H9 (cell line): ENCODE data around the gene S1PR3. TPM values are rescaled to one million over a fixed set of nuclear protein-coding genes. Genes with fewer than 3 reads are reported as not detected.

Source experiments
- DNase-seq: peaks from one replicate; pipeline ENCODE4 v3.0.0-alpha.2; 2017
- H2AFZ ChIP-seq: one replicate; pipeline ENCODE4 v1.6.1; 2013; ENCODE audit warnings: mild to moderate bottlenecking, low read length, control low read depth, moderate library complexity
- H2AK5ac ChIP-seq: 2 replicates; pipeline ENCODE4 v1.6.1; 2013; ENCODE audit warnings: low read length, control low read depth, mixed read lengths; ENCODE audit not compliant: insufficient read length
- H2BK120ac ChIP-seq: one replicate; pipeline ENCODE4 v1.6.1; 2013; ENCODE audit warnings: low read depth, mild to moderate bottlenecking, low read length, control low read depth, inconsistent platforms; ENCODE audit not compliant: poor library complexity, severe bottlenecking
- H2BK12ac ChIP-seq: 2 replicates; pipeline ENCODE4 v1.6.1; 2013; ENCODE audit warnings: low read length, control low read depth, mixed read lengths, low read depth; ENCODE audit not compliant: insufficient read length
- H2BK15ac ChIP-seq: 2 replicates; pipeline ENCODE4 v1.6.1; 2013; ENCODE audit warnings: low read depth, low read length, control low read depth
- H2BK20ac ChIP-seq: one replicate; pipeline ENCODE4 v1.6.1; 2013; ENCODE audit warnings: low read depth, mild to moderate bottlenecking, low read length, control low read depth, inconsistent platforms; ENCODE audit not compliant: poor library complexity, severe bottlenecking
- H2BK5ac ChIP-seq: 2 replicates; pipeline ENCODE4 v1.6.1; 2013; ENCODE audit warnings: low read length, control low read depth, mixed read lengths; ENCODE audit not compliant: insufficient read length
- H3K14ac ChIP-seq: 2 replicates; pipeline ENCODE4 v1.6.1; 2013; ENCODE audit warnings: low read length, control low read depth; ENCODE audit not compliant: insufficient read depth
- H3K18ac ChIP-seq: 2 replicates; pipeline ENCODE4 v1.6.1; 2013; ENCODE audit warnings: low read depth, mild to moderate bottlenecking, mixed read lengths, low read length, control low read depth; ENCODE audit not compliant: insufficient read length
- H3K23ac ChIP-seq: 2 replicates; pipeline ENCODE4 v1.6.1; 2013; ENCODE audit warnings: low read length, control low read depth, mixed read lengths, low read depth; ENCODE audit not compliant: insufficient read length
- H3K23me2 ChIP-seq: 2 replicates; pipeline ENCODE4 v1.6.1; 2013; ENCODE audit warnings: low read depth, mild to moderate bottlenecking, mixed read lengths, low read length, control low read depth; ENCODE audit not compliant: insufficient read length, poor library complexity, severe bottlenecking
- H3K27ac ChIP-seq: 2 replicates; pipeline ENCODE4 v1.5.1; 2013; ENCODE audit warnings: low read length, control low read depth, mixed read lengths, low read depth; ENCODE audit not compliant: insufficient read length
- H3K27me3 ChIP-seq: 2 replicates; pipeline ENCODE4 v1.6.1; 2013; ENCODE audit warnings: low read length, control low read depth, inconsistent platforms; ENCODE audit not compliant: insufficient read depth
- H3K4ac ChIP-seq: 2 replicates; pipeline ENCODE4 v1.6.1; 2013; ENCODE audit warnings: low read depth, mild to moderate bottlenecking, control low read depth, inconsistent platforms, low read length, moderate library complexity
- H3K4me1 ChIP-seq: 2 replicates; pipeline ENCODE4 v1.6.1; 2013; ENCODE audit warnings: low read length, control low read depth, inconsistent platforms; ENCODE audit not compliant: insufficient read depth
- H3K4me2 ChIP-seq: 2 replicates; pipeline ENCODE4 v1.6.1; 2013; ENCODE audit warnings: low read length, control low read depth, mixed read lengths; ENCODE audit not compliant: insufficient read length, insufficient read depth
- H3K56ac ChIP-seq: 2 replicates; pipeline ENCODE4 v1.6.1; 2013; ENCODE audit warnings: low read depth, mild to moderate bottlenecking, mixed read lengths, low read length, control low read depth; ENCODE audit not compliant: insufficient read length
- H3K79me1 ChIP-seq: 2 replicates; pipeline ENCODE4 v1.6.1; 2013; ENCODE audit warnings: low read depth, mild to moderate bottlenecking, moderate library complexity, low read length, control low read depth, inconsistent platforms; ENCODE audit not compliant: insufficient read depth, poor library complexity, severe bottlenecking
- H3K79me2 ChIP-seq: 2 replicates; pipeline ENCODE4 v1.6.1; 2013; ENCODE audit warnings: low read length, control low read depth, inconsistent platforms; ENCODE audit not compliant: insufficient read depth
- H3K9ac ChIP-seq: 2 replicates; pipeline ENCODE4 v1.6.1; 2013; ENCODE audit warnings: low read length, control low read depth, mixed read lengths; ENCODE audit not compliant: insufficient read length; ENCODE audit errors: extremely low read depth
- H3K9me3 ChIP-seq: one replicate; pipeline ENCODE4 v1.6.1; 2013; ENCODE audit warnings: low read depth, low read length, inconsistent platforms; ENCODE audit not compliant: control insufficient read depth
- H3T11ph ChIP-seq: one replicate; pipeline ENCODE4 v1.6.1; 2013; ENCODE audit warnings: mild to moderate bottlenecking, low read length, control low read depth, inconsistent platforms
- H4K20me1 ChIP-seq: one replicate; pipeline ENCODE4 v1.6.1; 2013; ENCODE audit not compliant: control insufficient read depth, insufficient read length, insufficient read depth
- H4K5ac ChIP-seq: 2 replicates; pipeline ENCODE4 v1.6.1; 2013; ENCODE audit warnings: low read depth, mild to moderate bottlenecking, mixed read lengths, low read length, control low read depth; ENCODE audit not compliant: insufficient read length
- H4K8ac ChIP-seq: replicated peaks from 2 replicates; pipeline ENCODE4 v1.6.1; 2013; ENCODE audit warnings: low read length, control low read depth, mixed read lengths, low read depth; ENCODE audit not compliant: insufficient read length
- H4K91ac ChIP-seq: 2 replicates; pipeline ENCODE4 v1.6.1; 2013; ENCODE audit warnings: low read depth, mild to moderate bottlenecking, moderate library complexity, mixed read lengths, low read length, control low read depth; ENCODE audit not compliant: insufficient read length
- H3K27ac Mint-ChIP-seq, 3 experiments: 2 replicates in 2 of 3; 3 replicates in 1 of 3; pipeline ENCODE4 v1.8.0; 2020 to 2021; ENCODE audit warnings: mixed read lengths in 3 of 3, mild to moderate bottlenecking in 1 of 3, moderate library complexity in 1 of 3
- H3K27me3 Mint-ChIP-seq: 2 replicates; pipeline ENCODE4 v1.8.0; 2021; ENCODE audit warnings: low read depth, mild to moderate bottlenecking, moderate library complexity, mixed read lengths
- H3K36me3 Mint-ChIP-seq, 3 experiments: 2 replicates in 2 of 3; 3 replicates in 1 of 3; pipeline ENCODE4 v1.8.0; 2020 to 2021; ENCODE audit warnings: low read depth in 3 of 3, mixed read lengths in 3 of 3; ENCODE audit not compliant: insufficient read depth in 1 of 3
- H3K4me1 Mint-ChIP-seq, 2 experiments: 2 replicates each; pipeline ENCODE4 v1.8.0; 2020; ENCODE audit warnings: mixed read lengths in 2 of 2
- H3K4me3 Mint-ChIP-seq, 2 experiments: 2 replicates in 1 of 2; 3 replicates in 1 of 2; pipeline ENCODE4 v1.8.0; 2020 to 2021; ENCODE audit warnings: mild to moderate bottlenecking in 2 of 2, mixed read lengths in 2 of 2, moderate library complexity in 1 of 2
- H3K9me3 Mint-ChIP-seq, 2 experiments: 2 replicates in 1 of 2; 3 replicates in 1 of 2; pipeline ENCODE4 v1.8.0; 2020; ENCODE audit warnings: mild to moderate bottlenecking in 2 of 2, mixed read lengths in 2 of 2, moderate library complexity in 1 of 2
- WGBS: extraction: QIAGEN DNeasy Blood & Tissue Kit; methylation state at CpG from one replicate; pipeline ENCODE4 v1.1.7; 2013; ENCODE audit warnings: missing lambda C conversion rate, low lambda C conversion rate, mixed read lengths; ENCODE audit not compliant: insufficient read length; ENCODE audit errors: extremely low coverage; 5-methylcytosine and 5-hydroxymethylcytosine counted together
- total RNA-seq: library from RNA; stranded (reverse); gene quantifications from 2 replicates; pipeline ENCODE4 v1.2.1, GENCODE V29; 2021
- TF ChIP-seq, protein P1 (sequence below): fragments of 200-600 bp; sonication (generic); conservative IDR thresholded peaks from 3 replicates; pipeline ENCODE4 v1.8.0; 2021; ENCODE audit warnings: antibody characterized with exemption, mild to moderate bottlenecking

The S1PR3 gene
- total RNA-seq, 1 experiment from 2014 or later = 3.3 TPM

DNA sequence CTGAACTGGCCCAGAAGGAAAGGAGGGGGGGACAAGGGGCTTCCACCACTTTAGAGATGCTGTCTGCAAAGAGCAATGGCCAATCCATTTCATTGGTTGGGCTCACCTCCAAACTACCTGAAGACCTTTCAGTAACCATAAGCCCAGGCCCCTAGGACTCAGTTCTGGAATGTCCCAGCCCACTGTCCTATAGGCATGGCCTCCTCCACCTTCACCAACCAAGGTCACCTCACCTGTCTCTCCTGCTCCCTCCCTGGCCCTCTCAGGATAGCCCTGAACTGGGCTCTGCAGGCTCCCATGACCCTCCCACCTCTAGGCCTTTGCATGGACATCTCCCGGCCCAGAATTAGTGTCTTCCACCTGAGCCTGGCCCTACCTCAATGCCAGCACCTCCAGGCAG lies 22.4 kb downstream of the S1PR3 start:
- H3K4me2 ChIP-seq = no peak overlapping the region
- no peak overlapping the region for H2BK20ac ChIP-seq
- H3K36me3 Mint-ChIP-seq = peaks cover 0 to 3% (median 0%) of the 10 kb centered on the region in 3 experiments; a peak in 1 of 7 replicates
- no peaks in the 10 kb centered on the region for H3K27me3 ChIP-seq
- no peak overlapping the region for H3K27ac Mint-ChIP-seq
- no peaks in the 10 kb centered on the region for H3K4me1 ChIP-seq
- no peaks in the 10 kb centered on the region for H3K9me3 ChIP-seq
- no peak overlapping the region for H3K4me3 Mint-ChIP-seq
- no peak overlapping the region for H3K4ac ChIP-seq
- H2AK5ac ChIP-seq = no peak overlapping the region
- peaks cover 14 to 16% of the 10 kb centered on the region in 2 experiments for H3K4me1 Mint-ChIP-seq
- H3K9ac ChIP-seq = no peak overlapping the region
- H3K14ac ChIP-seq = no peak overlapping the region
- no peak overlapping the region for H4K91ac ChIP-seq
- no peak overlapping the region for H2BK15ac ChIP-seq
- H3K79me2 ChIP-seq = no peaks in the 10 kb centered on the region
- no peaks in the 10 kb centered on the region for H3K27me3 Mint-ChIP-seq
- no peak overlapping the region for H2BK5ac ChIP-seq
- H3K9me3 Mint-ChIP-seq = peaks cover 3 to 5% of the 10 kb centered on the region in 2 experiments
- no peaks in the 10 kb centered on the region for H4K20me1 ChIP-seq
- H3K23ac ChIP-seq = no peak overlapping the region
- no CpG with 5 or more reads among the region's 1 CpG for WGBS
- H4K5ac ChIP-seq = no peak overlapping the region
- no peak overlapping the region for H3K27ac ChIP-seq
- H3T11ph ChIP-seq = no peak overlapping the region
- no peak overlapping the region for H2BK120ac ChIP-seq
- DNase-seq = no peak
- H4K8ac ChIP-seq = no peak overlapping the region
- no peak overlapping the region for H3K56ac ChIP-seq
- H2BK12ac ChIP-seq = no peak overlapping the region
- TF ChIP-seq, protein P1, sequence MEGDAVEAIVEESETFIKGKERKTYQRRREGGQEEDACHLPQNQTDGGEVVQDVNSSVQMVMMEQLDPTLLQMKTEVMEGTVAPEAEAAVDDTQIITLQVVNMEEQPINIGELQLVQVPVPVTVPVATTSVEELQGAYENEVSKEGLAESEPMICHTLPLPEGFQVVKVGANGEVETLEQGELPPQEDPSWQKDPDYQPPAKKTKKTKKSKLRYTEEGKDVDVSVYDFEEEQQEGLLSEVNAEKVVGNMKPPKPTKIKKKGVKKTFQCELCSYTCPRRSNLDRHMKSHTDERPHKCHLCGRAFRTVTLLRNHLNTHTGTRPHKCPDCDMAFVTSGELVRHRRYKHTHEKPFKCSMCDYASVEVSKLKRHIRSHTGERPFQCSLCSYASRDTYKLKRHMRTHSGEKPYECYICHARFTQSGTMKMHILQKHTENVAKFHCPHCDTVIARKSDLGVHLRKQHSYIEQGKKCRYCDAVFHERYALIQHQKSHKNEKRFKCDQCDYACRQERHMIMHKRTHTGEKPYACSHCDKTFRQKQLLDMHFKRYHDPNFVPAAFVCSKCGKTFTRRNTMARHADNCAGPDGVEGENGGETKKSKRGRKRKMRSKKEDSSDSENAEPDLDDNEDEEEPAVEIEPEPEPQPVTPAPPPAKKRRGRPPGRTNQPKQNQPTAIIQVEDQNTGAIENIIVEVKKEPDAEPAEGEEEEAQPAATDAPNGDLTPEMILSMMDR = no peak
- no peaks in the 10 kb centered on the region for H3K23me2 ChIP-seq
- H3K79me1 ChIP-seq = no peaks in the 10 kb centered on the region
- H3K18ac ChIP-seq = no peak overlapping the region
- H2AFZ ChIP-seq = no peak overlapping the region
